Esophagus (tissue), 2 donors: ENCODE data around the gene ACIN1. TPM values are rescaled to one million over a fixed set of nuclear protein-coding genes. Genes with fewer than 3 reads are reported as not detected.

Source experiments
- H3K27ac ChIP-seq, 2 donors: one replicate each; pipeline ENCODE4 v1.5.1; 2013; ENCODE audit warnings: low read depth in 2 of 2, mild to moderate bottlenecking in 2 of 2, inconsistent platforms in 1 of 2, low read length in 1 of 2, moderate library complexity in 1 of 2
- H3K27me3 ChIP-seq, 2 donors: one replicate each; pipeline ENCODE4 v1.6.1; 2013; ENCODE audit warnings: low read length in 2 of 2, control low read depth in 1 of 2, mild to moderate bottlenecking in 1 of 2; ENCODE audit not compliant: insufficient read depth in 2 of 2, control insufficient read depth in 1 of 2
- H3K36me3 ChIP-seq, 2 donors: one replicate each; pipeline ENCODE4 v1.6.1; 2013; ENCODE audit warnings: low read length in 1 of 2; ENCODE audit not compliant: control insufficient read depth in 2 of 2, insufficient read depth in 2 of 2
- H3K4me1 ChIP-seq, 2 donors: one replicate each; pipeline ENCODE4 v1.6.1; 2013; ENCODE audit warnings: low read length in 1 of 2; ENCODE audit not compliant: control insufficient read depth in 2 of 2, insufficient read depth in 2 of 2
- H3K4me3 ChIP-seq, 2 donors: one replicate each; pipeline ENCODE4 v1.5.1; 2013; ENCODE audit warnings: low read length in 2 of 2, mild to moderate bottlenecking in 2 of 2, low read depth in 1 of 2, moderate library complexity in 1 of 2
- H3K9me3 ChIP-seq, 2 donors: one replicate each; pipeline ENCODE4 v1.6.1; 2013; ENCODE audit warnings: mild to moderate bottlenecking in 2 of 2, low read depth in 1 of 2, low read length in 1 of 2, moderate library complexity in 1 of 2; ENCODE audit not compliant: control insufficient read depth in 2 of 2, insufficient read depth in 1 of 2
- WGBS, 2 donors: extraction: QIAGEN DNeasy Blood & Tissue Kit; methylation state at CpG; one replicate each; pipeline ENCODE4 v1.1.7; 2013; 5-methylcytosine and 5-hydroxymethylcytosine counted together
- polyA plus RNA-seq, 2 donors: library from polyadenylated mRNA; stranded (reverse); fragments of 200-250 nt; gene quantifications; one replicate each; pipeline ENCODE4 v1.2.3, GENCODE V29; 2013
- donor health status: healthy with polysubstance abuse.
- donor health status: Bipolar disorder and iron deficiency.

ACIN1 gene
- polyA plus RNA-seq, 2 donors, result 70.5 to 136 TPM

GRCh38 chr14:23099212-23099861 lies 4.4 kb upstream of the ACIN1 start:
- Histone ChIP-seq H3K9me3 (no peaks in the 10 kb centered on the region), H3K27ac (no peak overlapping the region), H3K4me3 (no peak overlapping the region), H3K36me3 (peaks cover 0 to 7% of the 10 kb centered on the region in 2 donors), H3K4me1 (peaks cover 0 to 2% of the 10 kb centered on the region in 2 donors), H3K27me3 (no peaks in the 10 kb centered on the region)
- WGBS, 2 donors, result 74 to 88% methylated on average over 10 of the region's 10 CpGs

DNA sequence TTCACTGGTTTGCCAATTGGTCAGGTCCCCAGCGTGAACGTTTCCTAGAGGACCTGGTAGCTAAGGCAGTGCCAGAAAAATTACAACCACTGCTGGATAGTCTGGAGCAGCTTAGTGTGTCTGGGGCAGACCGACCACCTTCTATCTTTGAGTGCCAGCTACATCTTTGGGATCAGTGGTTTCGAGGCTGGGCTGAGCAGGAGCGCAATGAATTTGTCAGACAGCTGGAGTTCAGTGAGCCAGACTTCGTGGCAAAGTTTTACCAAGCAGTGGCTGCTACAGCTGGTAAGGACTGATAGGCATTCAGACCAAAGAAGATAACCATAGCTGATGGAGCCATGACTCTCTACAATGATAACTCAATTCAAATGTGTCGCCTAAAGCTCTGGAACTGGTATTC lies 2.9 kb upstream of the ACIN1 start:
- Histone ChIP-seq H3K27me3 (no peaks in the 10 kb centered on the region), H3K9me3 (no peaks in the 10 kb centered on the region), H3K36me3 (peaks cover 0 to 7% of the 10 kb centered on the region in 2 donors), H3K4me3 (no peak overlapping the region), H3K4me1 (peaks cover 0 to 2% of the 10 kb centered on the region in 2 donors), H3K27ac (no peak overlapping the region)
- 86 to 91% methylated on average over 7 of the region's 7 CpGs for WGBS, 2 donors

GRCh38 chr14:23095196-23096108 lies 516 bp upstream of the ACIN1 start, which contains the start of gene C14orf119:
TSS of gene C14orf119 (plus strand) at chr14:23095505. CDS start at chr14:23097659, 2,154 bp downstream.
- peaks cover 0 to 2% of the 10 kb centered on the region in 2 donors for H3K4me1 ChIP-seq
- 0% methylated on average over 46 of the region's 46 CpGs for WGBS, 2 donors

DNA sequence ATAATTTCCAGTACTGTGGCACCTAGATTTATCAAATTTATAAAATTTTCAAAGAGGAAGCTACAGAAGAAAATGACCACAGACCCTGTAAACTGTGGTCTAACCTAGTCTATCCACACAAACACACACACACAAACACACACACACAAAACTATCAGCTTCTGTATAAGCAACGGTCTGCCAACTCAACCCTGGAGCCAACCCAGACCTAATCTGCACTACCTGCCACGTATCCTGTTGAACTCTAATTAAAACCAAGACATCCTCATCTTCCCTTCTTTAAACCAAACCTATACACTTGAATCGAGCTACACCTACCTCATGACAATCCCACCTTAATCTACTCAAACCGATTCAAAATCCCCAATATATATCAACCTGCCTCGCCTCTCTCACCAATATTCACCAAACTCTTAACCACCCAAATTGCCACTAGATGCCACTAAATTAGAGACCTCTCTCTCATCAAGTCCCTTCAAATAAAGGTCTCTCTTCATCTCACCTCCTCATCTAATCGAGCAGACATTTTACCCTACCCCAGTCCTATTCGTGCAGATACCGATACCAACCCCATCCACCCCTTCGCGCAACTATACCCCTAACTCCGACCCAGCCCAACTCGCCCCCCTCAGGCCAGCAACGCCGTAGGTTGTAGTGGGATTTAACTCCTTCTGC lies 808 bp downstream of the ACIN1 start:
- Histone ChIP-seq H3K27ac (peak overlapping the region; percentile 100), H3K4me1 (peaks cover 0 to 2% of the 10 kb centered on the region in 2 donors), H3K4me3 (peak overlapping the region; percentile 92), H3K9me3 (no peaks in the 10 kb centered on the region), H3K27me3 (no peaks in the 10 kb centered on the region), H3K36me3 (peaks cover 10 to 11% of the 10 kb centered on the region in 2 donors)
- 1 to 2% methylated on average over 14 of the region's 14 CpGs for WGBS, 2 donors

More at GRCh38 chr14:23095196-23096108, 516 bp upstream of the ACIN1 start, which contains the start of gene C14orf119:
- Histone ChIP-seq H3K27me3 (no peaks in the 10 kb centered on the region), H3K9me3 (no peaks in the 10 kb centered on the region), H3K36me3 (peaks cover 0 to 7% of the 10 kb centered on the region in 2 donors), H3K4me3 (peak within 1 kb of the TSS; percentile 92), H3K27ac (peak within 1 kb of the TSS; percentile 100)

- Histone ChIP-seq H3K27me3 (no peaks in the 10 kb centered on the region), H3K36me3 (peaks cover 9 to 10% of the 10 kb centered on the region in 2 donors), H3K9me3 (no peaks in the 10 kb centered on the region), H3K4me3 (peak overlapping the region in 1 of 2 donors; percentile 92), H3K27ac (no peak overlapping the region), H3K4me1 (peaks cover 0 to 2% of the 10 kb centered on the region in 2 donors)
- 77 to 82% methylated on average over 2 of the region's 2 CpGs for WGBS, 2 donors
Observed at GRCh38 chr14:23093526-23093925, 1.4 kb downstream of the ACIN1 start.

DNA sequence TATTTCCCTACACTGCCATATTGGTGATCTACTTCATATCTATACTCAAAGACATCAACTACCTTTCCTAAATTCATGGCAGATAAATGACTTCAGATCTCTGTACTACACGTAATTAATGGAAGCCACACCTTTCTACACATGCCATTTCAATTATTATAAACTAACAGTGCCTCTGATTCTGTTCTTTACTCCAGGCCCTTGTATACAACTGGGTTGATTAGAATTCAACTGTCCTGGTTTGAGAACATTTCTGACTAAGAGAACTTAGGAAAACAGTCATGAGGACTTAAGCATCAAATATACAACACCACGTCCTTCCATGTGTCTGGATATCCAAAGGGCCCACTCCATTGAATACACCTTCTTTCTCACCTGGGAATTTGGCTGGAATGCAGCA lies 1.8 kb downstream of the ACIN1 start:
- Histone ChIP-seq H3K4me3 (peak overlapping the region in 1 of 2 donors; percentile 92), H3K36me3 (peaks cover 7 to 10% of the 10 kb centered on the region in 2 donors)

GRCh38 chr14:23091294-23092225 lies 3.4 kb downstream of the ACIN1 start:
- peaks cover 0 to 2% of the 10 kb centered on the region in 2 donors for H3K4me1 ChIP-seq

More for the DNA sequence above, 1.8 kb downstream of the ACIN1 start:
- WGBS, 2 donors, result 55 to 61% methylated on average over 2 of the region's 2 CpGs
- no peaks in the 10 kb centered on the region for H3K27me3 ChIP-seq
- H3K4me1 ChIP-seq, result peaks cover 0 to 2% of the 10 kb centered on the region in 2 donors
- no peak overlapping the region for H3K27ac ChIP-seq
- no peaks in the 10 kb centered on the region for H3K9me3 ChIP-seq

GRCh38 chr14:23090254-23090636 lies 4.7 kb downstream of the ACIN1 start:
- no peaks in the 10 kb centered on the region for H3K4me1 ChIP-seq
- H3K4me3 ChIP-seq, result no peak overlapping the region
- peaks cover 7 to 15% of the 10 kb centered on the region in 2 donors for H3K36me3 ChIP-seq
- no peaks in the 10 kb centered on the region for H3K27me3 ChIP-seq
- no peaks in the 10 kb centered on the region for H3K9me3 ChIP-seq
- H3K27ac ChIP-seq, result no peak overlapping the region
- 80 to 81% methylated on average over 4 of the region's 4 CpGs for WGBS, 2 donors

More at GRCh38 chr14:23091294-23092225, 3.4 kb downstream of the ACIN1 start:
- WGBS, 2 donors, result 80 to 85% methylated on average over 12 of the region's 12 CpGs
- H3K9me3 ChIP-seq, result no peaks in the 10 kb centered on the region
- H3K27me3 ChIP-seq, result no peaks in the 10 kb centered on the region
- no peak overlapping the region for H3K27ac ChIP-seq
- peaks cover 5 to 10% of the 10 kb centered on the region in 2 donors for H3K36me3 ChIP-seq
- H3K4me3 ChIP-seq, result no peak overlapping the region
